ENCODE data around the gene HRH3.

Gene HRH3

DNA sequence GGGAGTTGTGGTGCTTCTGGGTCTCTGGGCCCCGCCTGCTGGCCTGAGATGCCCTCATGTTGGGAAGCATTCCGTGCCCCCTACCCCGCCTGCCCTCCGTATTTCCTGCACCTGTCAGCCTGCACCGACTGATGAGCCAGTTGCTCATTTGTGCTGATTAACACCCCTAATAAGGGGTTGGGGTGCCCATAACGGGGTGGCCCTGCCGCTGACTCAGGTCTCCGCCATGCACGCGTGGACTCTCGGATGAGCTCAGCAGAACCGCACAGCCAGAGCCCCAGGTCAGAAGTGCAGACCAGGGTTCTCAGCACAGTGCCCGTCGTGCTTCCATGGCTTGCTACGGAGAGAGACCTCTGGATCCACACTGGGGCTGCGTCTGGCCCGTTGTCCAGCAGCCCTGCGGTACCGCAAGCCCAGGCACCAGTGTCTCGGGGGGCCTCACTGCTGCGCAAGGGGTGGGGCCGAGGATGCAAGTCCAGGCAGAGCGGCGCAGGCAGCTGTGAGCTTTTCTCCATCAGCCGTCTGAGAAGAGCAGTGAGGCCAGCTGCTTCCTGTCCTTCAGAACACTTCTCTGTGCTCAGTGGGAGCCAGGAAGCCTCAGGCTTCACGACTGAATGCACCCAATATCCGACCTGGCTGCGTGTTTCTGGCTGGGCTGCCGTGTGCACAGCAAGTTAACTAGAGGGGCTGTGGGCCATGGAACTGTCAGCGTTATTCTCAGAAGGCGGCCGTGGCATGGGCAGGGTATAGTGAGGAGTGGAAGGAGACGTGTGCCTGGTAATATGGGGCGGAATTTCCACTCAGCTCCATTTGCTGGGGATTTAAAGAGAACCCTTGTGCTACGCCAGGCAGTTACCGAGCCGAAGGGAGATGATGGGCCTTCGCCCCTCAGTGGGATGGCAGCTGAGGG lies 18.6 kb downstream of the HRH3 start:
- H3K4me3 ChIP-seq (ENCODE audit: low read depth, low read length) = no peak overlapping the region

DNA sequence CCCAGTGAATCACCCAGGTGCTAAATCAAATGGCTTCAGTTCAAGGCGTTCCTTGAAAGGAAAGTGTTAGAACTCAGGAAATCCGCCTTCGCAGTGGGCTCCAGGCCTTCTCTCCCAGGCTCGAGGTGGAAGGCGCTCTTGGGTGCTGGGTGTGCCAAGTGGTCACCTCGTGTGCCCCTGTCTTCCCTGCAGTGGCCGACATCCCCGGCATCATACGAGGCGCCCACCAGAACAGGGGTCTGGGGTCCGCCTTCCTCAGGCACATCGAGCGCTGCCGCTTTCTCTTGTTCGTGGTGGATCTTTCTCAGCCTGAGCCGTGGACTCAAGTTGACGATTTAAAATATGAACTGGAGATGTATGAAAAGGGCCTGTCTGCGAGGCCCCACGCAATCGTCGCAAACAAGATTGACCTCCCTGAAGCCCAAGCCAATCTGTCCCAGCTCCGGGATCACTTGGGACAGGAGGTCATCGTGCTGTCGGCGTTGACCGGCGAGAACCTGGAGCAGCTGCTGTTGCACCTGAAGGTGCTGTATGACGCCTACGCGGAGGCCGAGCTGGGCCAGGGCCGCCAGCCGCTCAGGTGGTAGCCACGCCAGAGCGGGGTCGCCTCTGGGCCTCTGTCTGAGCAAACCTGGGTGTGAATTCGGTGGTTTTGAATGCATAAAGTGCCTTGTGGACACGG lies 19.4 kb downstream of the HRH3 start:
- H3K4me3 ChIP-seq (ENCODE audit: low read depth, low read length) = no peak overlapping the region

DNA sequence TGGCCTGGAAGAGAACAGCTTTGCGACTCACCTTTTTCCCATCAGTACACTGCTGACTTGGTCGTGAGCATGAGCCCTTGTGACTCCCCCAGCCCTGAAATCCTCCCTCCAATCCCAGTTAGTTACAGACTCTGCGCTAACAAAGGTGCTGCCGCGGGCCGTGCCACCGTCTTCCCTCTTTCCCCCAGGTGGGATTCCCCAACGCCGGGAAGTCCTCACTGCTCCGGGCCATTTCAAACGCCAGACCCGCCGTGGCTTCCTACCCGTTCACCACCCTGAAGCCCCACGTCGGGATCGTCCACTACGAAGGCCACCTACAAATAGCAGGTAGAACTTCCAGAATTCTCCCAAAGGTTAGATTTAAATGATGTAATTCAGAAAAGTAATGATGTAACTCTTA lies 21.1 kb downstream of the HRH3 start:
- H3K4me3 ChIP-seq (ENCODE audit: low read depth, low read length) = no peak overlapping the region

DNA sequence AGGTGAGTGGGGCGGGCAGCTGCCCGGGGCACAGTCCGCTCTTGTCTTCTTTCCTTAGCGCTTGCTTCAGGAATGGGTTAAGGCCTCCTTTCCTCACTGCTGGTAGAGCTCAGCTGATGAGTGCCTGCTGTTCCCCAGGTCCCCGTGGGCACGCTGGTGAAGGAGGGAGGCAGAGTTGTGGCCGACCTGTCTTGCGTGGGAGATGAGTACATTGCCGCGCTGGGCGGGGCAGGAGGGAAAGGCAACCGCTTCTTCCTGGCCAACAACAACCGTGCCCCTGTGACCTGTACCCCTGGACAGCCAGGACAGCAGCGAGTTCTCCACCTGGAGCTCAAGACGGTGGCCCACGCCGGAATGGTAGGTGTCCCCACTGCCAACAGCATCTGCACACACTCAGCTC lies 21.6 kb downstream of the HRH3 start:
- no peak overlapping the region for H3K4me3 ChIP-seq (ENCODE audit: low read depth, low read length)

DNA sequence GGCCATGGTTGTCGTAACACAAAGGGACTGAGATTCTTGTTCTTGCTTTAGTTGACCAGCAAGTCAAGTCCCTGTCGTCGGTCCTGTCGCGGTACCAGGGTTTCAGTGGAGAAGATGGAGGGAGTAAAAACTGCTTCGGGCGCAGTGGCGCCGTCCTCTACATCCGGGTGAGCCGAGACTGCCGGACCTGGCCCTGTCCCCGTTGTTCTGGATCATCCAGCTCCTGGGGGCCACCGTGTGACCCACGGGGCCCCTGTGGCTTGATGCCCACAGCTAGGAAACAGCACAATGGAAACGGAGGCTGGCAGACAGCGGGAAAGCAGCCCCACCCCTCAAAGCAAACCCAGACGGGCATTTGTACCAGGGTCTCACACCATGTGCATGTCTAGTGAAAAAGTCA lies 22.3 kb downstream of the HRH3 start:
- no peak overlapping the region for H3K4me3 ChIP-seq (ENCODE audit: low read depth, low read length)

DNA sequence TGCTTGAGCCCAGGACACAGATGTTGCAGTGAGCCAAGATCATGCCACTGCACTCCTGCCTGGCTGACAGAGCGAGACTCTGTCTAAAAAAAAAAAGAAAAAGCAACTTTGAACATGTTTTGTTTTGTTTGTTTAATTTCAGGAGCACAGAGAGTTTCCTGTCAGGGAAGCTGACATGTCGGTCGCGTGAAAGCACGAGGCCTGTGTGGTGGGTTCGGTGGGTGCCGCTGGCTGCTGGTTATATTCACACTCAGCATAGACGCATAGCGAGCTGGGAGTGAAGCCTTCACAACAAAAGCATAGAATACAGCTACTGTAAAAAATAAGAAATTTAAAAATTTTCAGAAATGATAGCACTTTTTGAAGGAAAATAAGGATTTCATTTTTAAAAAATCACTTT lies 22.8 kb downstream of the HRH3 start:
- no peak overlapping the region for H3K4me3 ChIP-seq (ENCODE audit: low read depth, low read length)

DNA sequence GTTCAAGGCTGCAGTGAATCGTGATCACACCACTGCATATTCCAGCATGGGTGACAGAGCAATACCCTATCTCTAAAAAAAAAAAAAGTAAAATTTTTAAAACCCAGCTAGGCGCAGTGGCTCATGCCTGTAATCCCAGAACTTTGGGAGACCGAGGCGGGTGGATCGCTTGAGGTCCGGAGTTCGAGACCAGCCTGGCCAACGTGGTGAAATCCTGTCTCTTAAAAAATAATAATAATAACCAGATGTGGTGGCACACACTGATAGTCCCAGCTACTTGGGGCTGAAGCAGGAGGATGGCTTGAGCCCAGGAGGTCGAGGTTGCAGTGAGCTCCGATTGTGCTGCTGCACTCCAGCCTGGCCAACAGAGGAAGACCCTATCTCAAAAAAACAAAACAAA lies 23.8 kb downstream of the HRH3 start:
- no peak overlapping the region for H3K4me3 ChIP-seq (ENCODE audit: low read depth, low read length)

DNA sequence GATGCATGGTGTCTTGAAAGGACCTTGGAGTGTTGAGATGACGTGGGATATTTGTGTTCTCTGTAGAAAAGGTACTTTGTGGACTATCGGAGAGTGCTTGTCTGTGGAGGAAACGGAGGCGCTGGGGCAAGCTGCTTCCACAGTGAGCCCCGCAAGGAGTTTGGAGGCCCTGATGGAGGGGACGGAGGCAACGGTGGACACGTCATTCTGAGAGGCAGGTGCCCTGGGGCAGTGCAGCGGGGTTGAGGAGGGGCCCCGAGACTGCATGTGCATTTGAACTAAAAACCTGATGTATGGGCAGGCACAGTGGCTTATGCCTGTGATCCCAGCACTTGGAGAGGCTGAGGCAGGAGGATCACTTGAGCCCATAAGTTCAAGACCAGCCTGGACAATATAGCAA lies 24.3 kb downstream of the HRH3 start:
- no peak overlapping the region for H3K4me3 ChIP-seq (ENCODE audit: low read depth, low read length)

DNA sequence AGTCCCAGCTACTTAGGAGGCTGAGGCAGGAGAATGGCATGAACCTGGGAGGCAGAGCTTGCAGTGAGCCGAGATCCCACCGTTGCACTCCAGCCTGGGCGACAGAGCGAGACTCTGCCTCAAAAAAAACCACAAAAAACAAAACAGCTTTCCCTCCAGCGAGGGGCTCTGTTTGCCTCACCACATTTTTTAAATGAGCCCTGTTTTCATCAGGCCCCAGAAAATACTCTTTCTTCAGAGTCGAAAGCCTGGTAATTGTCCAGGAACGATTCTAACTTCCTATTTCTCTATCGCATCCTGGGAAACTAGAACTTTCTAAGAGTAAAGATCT lies 25.0 kb downstream of the HRH3 start:
- H3K4me3 ChIP-seq (ENCODE audit: low read depth, low read length) = no peak overlapping the region

DNA sequence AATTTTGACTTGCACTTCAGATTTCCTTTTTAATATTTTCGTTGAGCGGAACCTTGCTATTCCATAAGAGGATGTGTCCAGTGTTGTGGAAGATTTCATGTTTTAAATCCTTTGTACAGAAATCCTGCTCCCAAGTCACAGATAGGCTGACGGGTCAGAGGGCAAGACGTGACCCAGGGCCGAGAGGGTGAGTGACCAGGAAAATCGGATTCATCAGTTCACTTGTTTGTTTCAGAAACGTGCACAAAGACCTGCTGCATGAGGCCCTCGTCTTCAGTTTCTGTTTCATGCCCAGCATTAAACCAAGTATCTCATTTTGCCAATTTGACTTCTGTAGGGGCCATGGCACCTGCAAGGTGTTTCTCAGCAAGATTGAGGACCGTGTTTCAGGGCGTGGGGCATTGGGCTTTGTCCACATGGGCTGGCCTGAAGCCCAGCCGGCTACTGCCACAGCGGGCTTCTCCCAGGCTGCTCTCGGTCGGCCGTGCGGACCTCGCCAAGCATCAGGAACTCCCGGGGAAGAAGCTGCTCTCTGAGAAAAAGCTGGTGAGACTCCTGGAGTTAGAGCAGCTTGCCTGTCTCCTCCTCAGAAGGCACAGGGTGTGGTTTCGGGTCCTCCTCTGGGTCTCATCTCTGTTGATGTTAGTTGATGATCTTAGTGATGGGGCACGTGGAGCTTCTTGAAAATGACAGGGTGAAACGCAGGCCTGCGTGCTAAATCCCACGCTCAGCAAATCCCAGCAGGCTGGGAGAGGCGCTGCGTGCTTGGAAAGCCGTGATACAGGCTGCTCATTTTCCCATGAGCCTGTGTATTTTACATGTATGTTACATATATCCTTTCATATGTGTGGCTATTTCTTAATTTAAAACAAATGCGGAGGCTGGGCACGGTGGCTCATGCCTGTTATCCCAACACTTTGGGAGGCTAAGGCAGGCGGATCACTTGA lies 26.7 kb downstream of the HRH3 start:
- H3K4me3 ChIP-seq (ENCODE audit: low read depth, low read length) = no peak overlapping the region

DNA sequence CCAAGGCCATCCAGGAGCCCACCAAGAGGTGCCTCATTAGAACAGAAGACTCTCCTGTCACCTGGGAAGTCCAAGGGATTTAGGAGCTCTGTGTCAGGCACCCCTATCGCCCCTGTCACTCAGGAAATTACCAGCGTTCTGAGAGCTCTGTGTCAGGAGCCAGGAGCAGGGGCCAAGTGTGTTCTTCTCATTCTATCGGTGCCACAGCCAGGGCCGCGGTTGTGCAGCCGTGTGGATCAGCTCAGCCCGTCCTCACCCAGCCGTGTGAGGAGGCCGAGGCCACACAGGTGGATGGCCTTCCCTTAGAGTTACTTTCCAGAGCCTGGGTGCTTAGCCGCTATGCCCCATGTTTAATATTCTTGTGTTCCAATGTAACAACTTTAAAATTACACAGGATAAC lies 27.4 kb downstream of the HRH3 start:
- H3K4me3 ChIP-seq (ENCODE audit: low read depth, low read length) = no peak overlapping the region

DNA sequence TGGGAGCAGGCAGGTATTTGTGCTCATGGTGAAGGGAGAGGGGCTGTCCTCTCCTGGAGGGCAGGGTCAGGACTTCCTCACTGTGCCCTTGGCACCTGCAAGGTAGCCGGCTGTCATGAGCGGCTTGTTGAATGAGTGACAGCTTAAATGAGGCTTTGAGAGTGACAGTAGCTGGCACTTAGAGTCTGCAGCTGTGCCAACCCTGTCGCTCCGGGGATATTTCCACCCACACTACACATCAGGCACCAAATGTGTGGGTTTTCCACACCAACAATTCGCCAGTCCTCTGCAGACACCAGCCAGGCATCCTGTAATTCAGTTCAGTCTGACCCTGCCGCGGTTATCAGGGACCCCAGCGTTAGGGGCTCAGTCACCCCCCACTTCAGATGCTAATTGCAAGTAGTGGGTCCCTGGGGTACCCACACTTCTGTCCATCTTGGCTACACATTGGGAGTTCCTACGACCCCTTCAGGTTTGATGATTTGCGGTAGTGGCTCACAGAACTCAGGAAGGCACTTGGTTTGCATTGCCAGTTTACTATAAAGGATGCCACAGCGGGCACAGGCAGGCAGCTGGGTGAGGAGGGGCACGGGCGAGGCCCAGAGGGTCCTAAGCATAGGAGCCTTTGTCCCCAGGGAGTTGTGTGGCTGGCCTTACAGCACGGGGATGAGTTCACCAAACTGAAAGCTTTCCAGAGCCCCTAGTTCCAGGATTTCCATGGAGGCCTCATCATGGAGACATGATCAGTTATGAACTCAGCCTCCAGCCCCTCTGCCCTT lies 28.1 kb downstream of the HRH3 start:
- no peak overlapping the region for H3K4me3 ChIP-seq (ENCODE audit: low read depth, low read length)

DNA sequence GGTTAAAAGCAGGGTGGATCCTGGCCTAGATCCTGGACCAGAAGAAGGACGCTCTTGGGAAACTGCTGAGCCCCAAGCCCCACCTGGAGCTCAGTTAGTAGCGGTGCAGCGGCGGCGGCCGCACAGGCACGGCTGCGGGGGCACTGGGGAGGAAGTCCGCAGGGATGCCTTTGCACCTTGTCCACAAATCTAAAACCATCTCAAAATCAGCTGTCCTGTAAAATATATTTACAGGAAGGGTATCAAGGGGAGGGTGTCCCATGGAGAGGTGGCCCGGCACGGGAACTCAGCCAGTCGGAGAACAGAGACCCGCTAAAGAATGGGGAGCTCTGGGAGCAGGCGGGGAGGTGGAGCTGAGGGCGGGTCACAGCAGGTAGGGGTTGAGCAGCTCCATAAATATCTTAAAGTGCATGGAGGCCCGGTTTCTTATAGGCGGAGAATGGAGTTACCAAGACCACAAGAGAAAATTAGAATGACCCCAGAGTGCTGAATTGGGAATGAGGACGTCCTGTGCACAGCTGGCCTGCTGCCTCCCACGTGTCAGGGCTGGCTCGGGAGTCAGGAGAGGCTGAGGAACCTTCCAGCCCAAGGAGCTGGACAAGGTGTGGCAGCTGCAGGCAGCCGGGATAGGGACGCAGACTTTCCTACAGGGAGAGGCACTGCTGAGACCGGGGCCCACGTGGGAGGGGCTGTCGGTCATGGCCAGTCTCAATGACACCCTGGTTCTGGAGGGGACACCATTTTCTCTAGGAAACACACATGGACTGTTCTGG lies 29.3 kb downstream of the HRH3 start:
- no peak overlapping the region for H3K4me3 ChIP-seq (ENCODE audit: low read depth, low read length)

DNA sequence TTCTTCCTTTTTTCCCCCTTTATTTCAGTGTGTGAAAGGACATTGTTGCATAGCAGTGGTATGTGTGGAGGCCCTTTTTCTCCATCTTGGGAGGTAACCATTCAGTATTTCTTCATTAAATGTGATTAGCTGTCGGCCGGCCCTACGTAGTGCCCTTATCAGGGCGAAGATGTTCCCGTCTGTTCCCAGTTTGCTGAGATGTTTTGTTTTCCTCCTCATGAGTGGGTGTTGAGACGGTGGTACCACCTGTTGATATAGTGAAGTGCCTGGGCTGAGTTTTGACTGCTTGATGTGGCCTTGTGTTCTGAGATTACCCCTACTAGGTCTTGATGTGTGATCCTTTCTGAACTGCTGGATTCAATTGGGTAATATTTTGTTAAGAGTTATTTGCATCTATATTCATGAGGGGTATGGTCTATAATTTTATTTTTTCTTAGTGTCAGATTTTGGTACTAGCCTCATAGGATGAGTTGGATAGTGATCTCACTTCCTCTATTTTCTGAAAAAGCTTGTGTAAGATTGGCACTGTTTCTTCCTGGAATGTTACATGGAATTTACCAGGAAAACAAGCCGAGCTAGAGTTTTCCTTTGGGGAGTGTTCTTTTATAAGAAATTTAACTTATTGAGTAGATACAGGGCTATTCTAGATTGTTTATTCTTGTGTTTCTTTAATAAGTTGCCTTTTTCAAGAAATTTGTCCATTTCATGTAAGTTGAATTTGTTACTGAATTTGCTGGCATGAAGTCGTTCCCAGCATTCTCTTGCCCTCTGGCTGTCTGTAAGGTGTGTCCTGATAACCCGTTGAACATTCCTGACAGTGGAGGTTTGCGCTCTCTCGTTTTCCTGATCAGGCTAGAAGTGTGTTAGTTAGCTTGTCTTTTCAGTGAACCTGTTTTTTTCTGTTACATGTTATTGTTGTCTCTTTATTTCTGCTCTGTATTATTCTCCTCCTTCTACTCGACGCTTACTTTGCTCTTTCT lies 32.9 kb downstream of the HRH3 start:
- no peak overlapping the region for H3K4me3 ChIP-seq (ENCODE audit: low read depth, low read length)

DNA sequence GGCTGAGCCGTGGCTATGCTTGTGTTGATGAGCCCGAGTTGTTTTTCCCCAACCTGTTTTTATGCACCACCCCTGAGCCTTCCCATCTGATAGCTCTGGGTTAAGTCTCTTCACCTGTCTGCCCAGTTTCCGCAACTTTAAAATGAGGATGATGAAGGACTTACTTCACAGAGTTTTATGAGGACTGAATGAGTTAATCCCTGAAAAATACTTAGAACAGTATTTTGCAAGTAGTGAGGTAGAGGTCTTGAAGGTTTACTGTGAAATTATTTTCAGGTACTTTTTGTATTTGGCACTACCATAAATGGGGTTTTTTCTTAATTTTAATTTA lies 34.0 kb downstream of the HRH3 start:
- H3K4me3 ChIP-seq (ENCODE audit: low read depth, low read length) = no peak overlapping the region

DNA sequence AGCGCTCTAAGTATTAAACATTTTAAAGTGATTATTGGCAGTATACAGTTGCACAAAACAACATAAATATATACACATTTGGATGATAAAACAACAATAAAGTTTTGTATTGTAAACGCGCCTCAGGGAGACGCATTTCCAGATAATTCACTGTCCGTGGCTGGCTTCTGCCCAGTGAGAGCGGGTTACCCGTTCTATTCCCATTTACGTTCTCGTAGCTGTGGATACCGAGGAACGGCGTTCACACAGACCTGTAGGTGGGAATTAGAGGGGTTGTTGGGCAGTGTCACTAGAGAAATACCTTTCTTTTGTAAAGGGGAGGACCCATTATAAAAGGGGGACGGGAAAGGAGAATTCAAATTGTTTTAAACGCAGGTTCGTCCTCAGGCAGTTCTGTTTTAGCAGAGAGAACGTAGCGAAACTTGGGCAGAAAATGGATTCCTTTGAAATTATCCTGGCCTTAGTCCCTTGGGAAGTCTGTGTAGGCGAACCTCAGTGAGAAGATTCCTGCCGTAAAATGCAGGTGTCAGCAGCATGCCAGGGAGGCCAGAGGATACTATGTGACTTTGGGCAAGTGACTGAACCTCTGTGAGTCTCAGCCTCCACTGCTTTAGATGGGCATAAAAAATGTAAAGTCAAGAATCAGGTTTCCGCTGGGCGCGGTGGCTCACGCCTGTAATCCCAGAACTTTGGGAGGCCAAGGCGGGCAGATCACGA lies 36.5 kb downstream of the HRH3 start:
- H3K4me3 ChIP-seq (ENCODE audit: low read depth, low read length) = peak overlapping the region; percentile 76

DNA sequence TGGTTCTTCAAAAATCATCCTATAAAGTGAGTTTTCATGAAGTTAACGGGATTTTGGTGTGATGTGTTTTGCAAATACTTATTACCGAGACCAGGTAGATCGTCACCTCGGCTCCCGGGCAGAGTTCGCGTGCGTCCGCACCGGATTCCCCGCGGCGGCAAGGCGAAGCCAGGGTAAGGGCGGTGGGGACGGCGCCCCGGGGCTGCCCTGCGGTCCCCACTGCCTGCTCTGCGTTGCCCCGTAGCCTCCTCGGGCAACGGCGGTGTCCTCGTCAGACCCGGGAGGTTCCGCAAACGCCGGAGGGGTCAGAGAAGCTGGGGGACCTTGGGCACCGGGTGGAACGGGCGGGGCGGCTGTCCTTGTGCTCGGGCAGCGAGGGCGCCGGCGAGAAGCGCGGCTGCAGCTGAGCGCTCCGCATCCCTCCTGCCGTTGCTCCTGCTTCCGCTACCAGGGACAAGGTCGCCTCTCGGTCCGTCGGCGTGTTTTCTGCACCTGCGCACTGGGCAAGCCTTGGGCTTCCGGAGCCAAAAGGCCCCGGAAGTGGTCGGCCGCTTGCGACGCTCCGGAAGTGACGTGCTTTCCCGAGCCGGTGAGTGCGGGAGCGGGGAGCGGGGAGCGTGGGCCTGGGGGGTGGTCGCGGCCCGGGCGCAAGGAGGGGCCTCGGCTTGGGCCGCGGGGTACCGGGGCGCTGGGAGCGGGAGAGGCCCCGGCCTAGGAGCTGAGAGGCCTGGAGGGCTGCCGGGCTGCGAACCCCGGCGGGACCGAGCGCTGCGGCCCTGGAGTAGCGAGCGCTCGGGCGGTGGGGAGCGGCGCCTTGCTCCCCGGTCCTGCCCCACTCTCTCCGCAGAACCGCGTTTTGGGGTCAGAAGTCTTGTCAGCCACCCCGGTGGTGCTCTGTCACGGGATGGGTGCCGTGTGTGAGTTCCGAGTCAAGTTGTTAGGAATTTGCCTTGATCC lies 37.3 kb downstream of the HRH3 start, which contains the start of gene MTG2:
TSS of gene MTG2 (plus strand) at position 560 of the 957 bp plus-strand sequence. CDS start 10,393 bp downstream, outside the sequence.
- H3K4me3 ChIP-seq (ENCODE audit: low read depth, low read length) = peak within 1 kb of the TSS; percentile 76

All from iPS-11a (cell line).